Measurements from ENCODE around the gene WDR90.

The WDR90 gene

GRCh38 chr16:640614-641013, 8.6 kb upstream of the WDR90 start:
- DNase-seq = no peak

- peak; percentile 76 for DNase-seq
Measured at GRCh38 chr16:641326-642188, 7.6 kb upstream of the WDR90 start, which contains the start of gene MCRIP2. Gene MCRIP2 (plus strand): TSS chr16:641828. CDS start chr16:641992, 164 bp downstream.

GRCh38 chr16:642189-643049, 6.7 kb upstream of the WDR90 start:
- peak; percentile 8 for DNase-seq

- no peak for DNase-seq
Measured at GRCh38 chr16:643050-643368, 6.2 kb upstream of the WDR90 start.

GRCh38 chr16:644556-644955, 4.6 kb upstream of the WDR90 start:
- DNase-seq = no peak

- no peak for DNase-seq
Measured at GRCh38 chr16:645852-646678, 3.1 kb upstream of the WDR90 start.

- no peak for DNase-seq
Measured at GRCh38 chr16:646679-647172, 2.4 kb upstream of the WDR90 start.

GRCh38 chr16:647173-647902, 1.8 kb upstream of the WDR90 start:
- no peak for DNase-seq

- peak; percentile 19 for DNase-seq
Measured at GRCh38 chr16:648071-648780, 939 bp upstream of the WDR90 start.

- no peak for DNase-seq
Measured at GRCh38 chr16:649631-650030, 466 bp downstream of the WDR90 start.

- no peak for DNase-seq
Measured at GRCh38 chr16:651844-652243, 2.7 kb downstream of the WDR90 start.

GRCh38 chr16:652454-653305, 3.5 kb downstream of the WDR90 start:
- DNase-seq = no peak

- DNase-seq = no peak
Measured at GRCh38 chr16:654034-654433, 4.9 kb downstream of the WDR90 start.

GRCh38 chr16:657487-657886, 8.3 kb downstream of the WDR90 start:
- no peak for DNase-seq

GRCh38 chr16:658679-659571, 9.8 kb downstream of the WDR90 start:
- no peak for DNase-seq

GRCh38 chr16:659618-660017, 10.5 kb downstream of the WDR90 start:
- no peak for DNase-seq

- no peak for DNase-seq
Measured at GRCh38 chr16:660132-660458, 10.9 kb downstream of the WDR90 start.

GRCh38 chr16:660459-661183, 11.5 kb downstream of the WDR90 start:
- DNase-seq = no peak

Measured in GDM1 (cell line).